Skin of body (tissue), 2 donors: ENCODE data around the gene BTBD2. TPM values are rescaled to one million over a fixed set of nuclear protein-coding genes. Genes with fewer than 3 reads are reported as not detected.

Source experiments
- DNase-seq: peaks from one replicate; lab custom pipeline; 2025; lab: John Stamatoyannopoulos, UW
- total RNA-seq: library from RNA; depleted of rRNA; stranded (reverse); fragments of >200 nt; gene quantifications from one replicate; pipeline ENCODE4 v1.2.3, GENCODE V29; 2014

BTBD2 gene
- total RNA-seq, 1 donor from 2014 or later: 26.9 TPM

- peak; percentile 88 for DNase-seq
Measured at GRCh38 chr19:2050991-2051772, 35.7 kb upstream of the BTBD2 start, which contains the start of gene MKNK2. Gene MKNK2 (minus strand): TSS chr19:2051244. CDS start chr19:2050851, 393 bp downstream.

DNA sequence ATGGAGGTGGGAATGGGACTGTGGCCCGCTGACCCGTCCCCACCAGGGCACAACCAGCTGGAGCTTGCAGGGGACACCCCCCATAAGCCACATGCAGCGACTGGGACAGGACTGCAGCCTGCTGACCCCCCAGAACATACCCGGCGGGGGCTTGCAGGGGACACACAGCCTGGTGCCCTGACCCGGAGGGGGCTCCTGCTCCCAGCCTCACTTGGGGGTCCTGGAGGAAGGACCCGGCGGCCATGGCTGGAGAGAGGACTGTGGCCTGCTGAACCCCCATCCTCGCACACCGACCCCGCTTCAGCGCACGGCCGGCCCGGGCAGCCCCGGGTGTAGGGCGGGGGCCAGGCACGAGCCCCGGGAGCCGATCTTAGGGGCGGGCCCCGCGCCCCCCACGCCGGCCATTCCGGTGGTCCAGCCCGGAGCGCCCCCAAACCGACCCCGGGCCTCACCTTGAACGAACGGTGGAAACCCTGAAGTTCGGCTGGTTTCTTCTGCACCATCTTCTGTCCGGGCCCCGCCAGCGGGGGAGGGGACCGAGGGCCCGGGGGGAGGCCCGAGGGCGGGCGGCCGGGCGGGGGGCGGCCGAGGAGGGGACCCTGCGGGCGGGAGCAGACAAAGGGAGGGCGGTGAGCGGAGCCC lies 35.0 kb upstream of the BTBD2 start:
- no peak for DNase-seq

DNA sequence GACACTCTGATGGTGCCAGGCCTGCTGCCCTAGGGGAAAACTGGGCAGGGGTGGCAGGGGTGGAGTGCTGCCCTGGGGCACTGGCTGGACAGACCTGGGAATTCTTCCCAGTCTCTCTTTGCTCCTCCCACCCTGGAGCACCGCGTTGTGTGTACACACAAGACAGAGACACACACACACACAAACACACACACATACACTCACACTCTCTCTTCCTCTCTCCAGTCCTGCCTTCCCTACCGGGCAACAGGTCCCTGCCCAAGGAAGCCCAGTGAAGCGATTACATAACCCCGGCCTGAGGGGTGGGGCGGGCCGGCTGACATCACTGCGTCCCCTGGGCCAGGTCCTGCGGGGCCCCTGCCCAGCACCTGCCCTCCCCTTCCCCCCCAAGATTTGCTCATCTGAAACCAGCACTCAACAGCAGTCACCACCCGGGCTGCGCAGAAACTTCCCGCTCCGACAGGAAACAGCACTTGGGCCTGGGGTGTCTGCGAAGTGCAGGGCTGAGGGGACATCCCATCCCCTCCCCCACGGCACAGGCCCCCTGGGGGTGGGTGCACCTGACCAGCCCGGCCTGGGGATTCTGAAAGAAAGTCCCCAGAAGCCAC lies 34.3 kb upstream of the BTBD2 start:
- DNase-seq: peak; percentile 26

DNA sequence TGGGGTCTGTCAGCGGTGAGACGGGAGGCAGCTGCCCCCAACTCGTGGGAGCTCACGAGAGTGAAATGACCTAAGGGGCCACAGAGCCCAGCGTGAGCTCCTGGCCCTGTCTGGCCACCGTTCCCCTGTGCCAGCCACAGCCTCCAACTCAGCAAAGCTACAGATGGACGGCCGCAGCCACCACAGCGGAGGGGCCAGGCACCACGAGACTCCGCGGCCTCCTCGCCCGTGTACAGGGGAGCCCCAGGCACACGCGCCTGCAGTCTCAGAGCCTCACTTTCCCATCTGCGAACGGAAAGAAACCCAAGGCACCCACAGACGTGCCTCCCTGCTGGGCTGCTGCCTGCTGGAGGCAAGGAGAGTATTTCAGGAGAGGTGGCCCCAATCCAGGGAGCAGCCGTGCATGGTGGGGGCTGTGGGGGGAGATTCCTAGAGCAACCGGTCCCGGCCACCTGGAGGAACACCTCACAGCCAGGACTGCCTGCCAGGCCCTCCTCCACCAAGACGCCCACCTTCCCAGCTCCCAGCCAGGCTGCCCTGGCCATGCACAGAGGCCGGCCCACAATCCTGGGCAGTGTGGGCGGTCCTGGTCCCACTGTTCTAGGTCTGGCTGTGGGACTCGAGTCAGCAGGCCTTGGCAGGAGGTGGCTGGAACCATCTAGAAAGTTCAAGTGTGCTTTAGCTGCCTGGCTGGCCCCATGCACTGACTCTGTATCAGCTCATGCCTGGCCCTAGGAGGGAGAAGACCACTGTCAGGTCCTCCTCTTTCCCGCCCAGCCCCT lies 33.6 kb upstream of the BTBD2 start:
- no peak for DNase-seq

- no peak for DNase-seq
Measured at GRCh38 chr19:2048104-2048958, 32.8 kb upstream of the BTBD2 start.

DNA sequence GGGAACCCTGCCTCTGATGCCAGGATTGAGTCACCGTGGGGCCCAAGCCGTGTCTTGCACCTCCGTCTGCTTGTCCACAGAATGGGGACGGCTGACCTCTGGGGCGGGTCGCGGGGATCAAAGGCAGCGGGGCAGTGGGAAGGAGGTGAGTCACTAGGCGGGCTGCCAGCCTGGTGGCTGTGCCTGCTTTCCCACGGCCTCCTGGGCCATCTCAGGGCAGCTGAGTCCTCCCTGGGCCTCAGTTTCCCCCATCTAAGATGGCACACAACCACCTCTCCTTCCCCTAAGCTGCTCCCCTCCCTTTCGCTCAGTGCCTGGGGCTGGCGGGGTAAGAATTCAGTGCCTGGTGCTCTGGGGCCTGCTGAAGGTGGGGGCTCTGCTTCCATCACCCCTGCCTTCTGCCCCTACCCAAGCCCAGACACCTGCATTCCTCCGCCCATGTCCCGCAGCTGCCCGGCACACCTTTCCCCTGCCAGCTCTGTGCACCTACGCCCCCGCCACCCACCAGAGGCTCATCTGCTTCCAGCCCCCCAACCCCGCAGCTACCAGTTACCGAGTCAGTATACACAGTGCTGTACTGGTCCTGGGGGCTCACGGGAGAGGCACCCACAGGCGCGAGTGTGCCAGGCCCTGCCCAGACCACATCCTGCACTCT lies 32.1 kb upstream of the BTBD2 start:
- DNase-seq: no peak

DNA sequence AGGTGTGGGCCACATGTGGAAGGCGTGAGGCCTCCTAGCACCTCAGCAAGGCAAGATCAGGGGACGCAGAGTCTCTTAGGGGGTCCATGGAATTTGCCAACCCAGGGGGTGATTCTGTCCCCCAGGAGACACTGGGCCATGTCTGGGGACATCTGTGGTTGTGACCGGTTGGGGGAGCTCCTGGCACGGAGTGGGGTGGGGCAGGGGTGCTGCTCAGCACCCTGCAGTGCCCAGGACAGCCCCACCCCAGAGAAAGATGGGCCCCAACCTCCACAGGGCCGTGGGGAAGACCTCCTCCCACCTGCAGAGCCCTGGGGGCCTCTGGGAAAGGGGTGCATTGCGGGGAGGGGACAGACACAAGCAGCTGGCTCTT lies 31.5 kb upstream of the BTBD2 start:
- no peak for DNase-seq

DNA sequence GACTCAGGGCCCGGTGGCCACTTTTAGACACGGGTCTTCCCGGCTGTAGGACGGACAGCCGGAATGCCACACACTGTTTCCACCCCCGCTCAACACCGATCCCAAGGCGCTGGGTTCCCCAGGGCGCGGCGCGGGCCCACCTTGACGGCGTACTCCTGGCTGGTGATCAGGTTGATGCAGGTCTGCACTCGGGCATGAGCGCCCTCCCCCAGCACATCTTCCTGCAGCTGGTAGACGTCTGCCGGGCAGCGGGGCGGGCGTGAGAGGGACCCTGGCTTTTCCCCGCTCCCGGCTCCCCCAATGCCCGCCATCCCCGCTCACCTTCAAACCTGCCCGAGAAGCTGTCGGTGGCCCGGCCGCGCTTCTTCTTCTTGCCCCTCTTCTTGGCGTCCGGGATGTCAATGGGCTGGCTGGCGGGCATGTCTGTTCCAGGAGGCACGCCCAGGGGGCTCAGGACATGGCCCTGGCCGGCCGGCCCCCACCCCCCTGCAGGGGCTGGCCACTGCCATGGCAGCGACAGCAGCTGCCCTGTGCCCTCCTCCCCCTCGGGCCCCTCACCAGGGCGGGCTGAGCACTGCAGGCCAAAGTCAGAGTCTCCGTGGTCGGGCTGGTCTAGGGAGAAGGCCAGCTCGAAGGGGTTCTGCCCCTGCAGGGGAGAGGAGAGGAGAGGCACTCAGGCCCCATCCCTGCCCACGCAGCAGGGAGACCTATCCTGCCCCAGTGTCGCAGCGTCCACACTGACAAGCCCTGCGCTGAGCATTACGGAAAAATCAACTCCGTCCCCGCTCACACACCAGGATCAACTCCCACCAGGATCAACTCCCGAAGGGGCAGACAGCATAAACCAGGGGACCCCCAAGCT lies 30.8 kb upstream of the BTBD2 start:
- no peak for DNase-seq

- DNase-seq: no peak
Measured at GRCh38 chr19:2045501-2046045, 30.1 kb upstream of the BTBD2 start.

DNA sequence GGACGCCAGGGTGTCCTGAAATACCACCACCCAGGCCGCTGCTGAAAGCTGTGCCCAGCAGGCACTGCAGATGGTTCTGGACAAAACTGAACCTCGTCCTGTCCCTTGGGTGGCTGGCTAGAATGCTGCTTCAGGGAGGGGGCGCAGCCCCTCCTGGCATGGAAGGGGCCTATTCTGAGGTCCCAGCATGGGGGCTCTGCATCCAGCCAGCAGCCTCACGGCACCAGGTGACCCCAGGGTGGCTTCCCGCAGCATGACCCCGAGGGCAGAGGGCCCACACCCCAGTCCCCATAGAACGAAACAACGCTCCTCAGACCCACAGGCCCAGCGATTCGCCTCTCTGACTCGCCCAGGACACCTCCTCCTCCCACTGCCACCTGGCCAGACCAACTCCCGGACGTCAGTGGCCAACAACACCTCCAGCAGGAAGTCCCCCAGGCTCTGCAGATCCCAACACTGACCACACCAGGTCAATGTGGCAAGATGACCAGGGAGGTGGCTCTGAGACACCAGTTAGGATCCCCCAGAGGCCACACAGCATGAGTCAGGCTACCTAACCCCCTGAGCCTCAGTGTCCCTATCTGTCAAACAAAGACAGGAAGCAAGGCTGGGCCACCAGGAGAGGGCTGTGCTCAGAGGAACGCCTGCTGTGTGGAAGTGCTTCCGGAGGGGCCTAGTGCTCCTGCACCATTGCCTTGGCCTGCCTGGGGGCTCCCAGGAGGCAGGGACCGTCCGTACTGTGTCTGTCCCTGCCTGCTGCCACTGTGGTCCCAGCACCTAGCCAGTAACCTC lies 29.4 kb upstream of the BTBD2 start:
- DNase-seq: no peak

DNA sequence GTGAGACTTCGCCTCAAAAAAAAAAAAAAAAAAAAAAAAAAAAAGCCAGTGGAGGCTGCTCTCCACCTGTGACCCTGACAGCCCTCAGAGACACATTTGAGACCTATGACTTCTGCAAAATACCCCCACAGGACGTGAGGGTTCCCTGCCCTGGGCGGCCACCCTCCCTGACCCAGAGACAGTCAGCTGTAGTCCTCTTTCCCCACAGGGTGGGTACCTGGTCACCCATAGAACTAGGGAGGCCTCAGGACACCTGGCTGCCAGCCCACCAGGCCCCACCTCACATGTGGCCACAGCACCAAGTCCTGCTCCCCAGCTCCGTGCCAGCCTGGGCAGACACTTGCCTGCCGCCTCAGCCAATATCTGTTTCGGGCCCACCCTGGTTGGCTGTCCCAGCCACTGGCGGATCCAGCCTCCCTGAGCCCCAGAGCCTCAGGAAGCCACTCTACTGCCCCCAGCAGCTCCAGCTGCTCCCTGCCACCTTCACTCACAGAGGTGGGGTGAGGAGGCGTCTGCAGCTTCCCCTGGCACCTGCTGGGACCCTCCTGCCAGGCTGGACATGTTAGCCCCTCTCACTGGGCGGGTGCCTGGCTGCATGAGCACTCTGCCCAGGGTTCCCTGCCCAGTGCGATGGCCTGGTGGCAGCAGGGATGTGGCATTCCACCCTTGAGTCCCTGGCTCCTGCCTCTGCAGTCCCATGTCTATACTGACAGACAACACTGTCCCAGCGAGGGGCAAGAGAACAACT lies 28.6 kb upstream of the BTBD2 start:
- no peak for DNase-seq

GRCh38 chr19:2043251-2043641 lies 27.7 kb upstream of the BTBD2 start:
- no peak for DNase-seq

DNA sequence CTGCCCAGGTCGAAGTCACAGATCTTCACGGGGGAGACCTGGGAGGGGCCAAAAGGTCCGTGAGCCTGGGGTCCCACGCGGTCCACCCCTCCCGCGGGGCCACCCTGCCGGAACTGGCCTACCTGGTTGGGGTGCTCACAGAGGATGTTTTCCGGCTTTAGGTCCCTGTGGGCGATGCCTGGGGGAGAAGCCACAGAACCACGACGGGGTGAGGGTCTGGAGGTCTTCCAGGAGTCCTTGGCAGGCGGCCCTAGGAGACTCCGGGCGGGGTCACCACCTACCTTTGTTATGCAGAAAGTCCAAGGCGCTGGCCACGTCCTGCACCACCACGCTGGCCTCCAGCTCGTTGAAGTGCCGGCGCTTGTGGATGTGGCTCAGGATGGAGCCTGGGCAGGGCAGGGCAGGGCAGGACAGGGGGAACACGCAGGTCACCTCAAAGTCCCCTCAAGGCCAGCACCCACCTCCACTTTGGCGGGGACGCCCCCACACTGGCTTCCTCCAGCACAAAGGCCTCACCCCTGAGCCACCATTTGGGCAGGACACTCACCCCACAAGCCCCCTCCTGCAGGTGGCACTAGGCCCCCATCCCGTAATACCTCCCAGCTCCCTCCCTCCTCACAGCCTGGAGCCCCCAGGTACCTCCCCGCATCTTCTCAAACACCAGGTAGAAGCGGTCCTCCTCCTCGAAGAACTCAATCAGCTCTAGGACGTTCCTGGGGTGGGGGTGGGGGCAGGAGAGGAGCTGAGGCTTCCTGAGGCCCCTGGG lies 27.2 kb upstream of the BTBD2 start:
- no peak for DNase-seq

- DNase-seq: peak; percentile 87
Measured at GRCh38 chr19:2041683-2042484, 26.4 kb upstream of the BTBD2 start.

- no peak for DNase-seq
Measured at GRCh38 chr19:2041433-2041682, 25.8 kb upstream of the BTBD2 start.
